WTC11 (cell line): ENCODE data around the gene TLCD3B. TPM values are rescaled to one million over a fixed set of nuclear protein-coding genes. Genes with fewer than 3 reads are reported as not detected.
A peak's percentile ranks its signal among the peaks of the same experiment; 100 is the strongest.

Experiments
- AFF4 ChIP-seq: sonication (generic); formaldehyde crosslinking; IDR thresholded peaks from 2 replicates; pipeline ENCODE4 v1.8.1; 2023; ENCODE audit warnings: mild to moderate bottlenecking, missing genetic modification reagents, borderline replicate concordance
- CREM ChIP-seq: sonication (generic); formaldehyde crosslinking; IDR thresholded peaks from 2 replicates; pipeline ENCODE4 v1.8.1; 2022; ENCODE audit warnings: mild to moderate bottlenecking, missing genetic modification reagents, moderate library complexity
- ELF4 ChIP-seq: sonication (generic); formaldehyde crosslinking; IDR thresholded peaks from 2 replicates; pipeline ENCODE4 v1.8.1; 2022; ENCODE audit warnings: low read depth, mild to moderate bottlenecking, moderate library complexity, missing genetic modification reagents
- GRHL2 ChIP-seq: fragments of 250-450 bp; sonication (Bioruptor Pico); IDR thresholded peaks from 2 replicates; pipeline ENCODE4 v1.8.0; 2022; ENCODE audit warnings: mild to moderate bottlenecking, moderate library complexity; ENCODE audit not compliant: insufficient replicate concordance, severe bottlenecking
- IRF2 ChIP-seq: sonication (generic); formaldehyde crosslinking; IDR thresholded peaks from 2 replicates; pipeline ENCODE4 v1.8.0; 2022; ENCODE audit warnings: low read depth, missing genetic modification reagents, borderline replicate concordance
- KAT7 ChIP-seq: sonication (generic); formaldehyde crosslinking; IDR thresholded peaks from 2 replicates; pipeline ENCODE4 v1.8.1; 2023; ENCODE audit warnings: missing genetic modification reagents, mild to moderate bottlenecking, borderline replicate concordance
- MXD4 ChIP-seq: fragments of 250-450 bp; sonication (Bioruptor Pico); IDR thresholded peaks from 2 replicates; pipeline ENCODE4 v1.8.0; 2021; ENCODE audit warnings: mild to moderate bottlenecking, moderate library complexity, borderline replicate concordance
- NFE2L1 ChIP-seq: sonication (generic); formaldehyde crosslinking; IDR thresholded peaks from 2 replicates; pipeline ENCODE4 v1.8.1; 2023; ENCODE audit warnings: missing genetic modification reagents
- SMAD4 ChIP-seq: sonication (generic); formaldehyde crosslinking; IDR thresholded peaks from 2 replicates; pipeline ENCODE4 v1.8.0; 2022; ENCODE audit warnings: mild to moderate bottlenecking, missing genetic modification reagents
- TCF7 ChIP-seq: sonication (generic); formaldehyde crosslinking; IDR thresholded peaks from 2 replicates; pipeline ENCODE4 v1.8.0; 2022; ENCODE audit warnings: mild to moderate bottlenecking, low read depth, missing genetic modification reagents, moderate library complexity
- ZBTB21 ChIP-seq: sonication (generic); formaldehyde crosslinking; IDR thresholded peaks from 2 replicates; pipeline ENCODE4 v1.8.1; 2023; ENCODE audit warnings: mild to moderate bottlenecking, missing genetic modification reagents, borderline replicate concordance
- ZNF263 ChIP-seq: sonication (generic); formaldehyde crosslinking; IDR thresholded peaks from 2 replicates; pipeline ENCODE4 v1.8.1; 2022; ENCODE audit warnings: low read depth, mild to moderate bottlenecking, moderate library complexity, missing genetic modification reagents
- ZNF512 ChIP-seq: sonication (generic); formaldehyde crosslinking; IDR thresholded peaks from 2 replicates; pipeline ENCODE4 v1.8.1; 2022; ENCODE audit warnings: missing genetic modification reagents, borderline replicate concordance
- total RNA-seq: library from RNA; stranded (reverse); gene quantifications from 3 replicates; pipeline ENCODE4 v1.2.3, GENCODE V29; 2021
- TF ChIP-seq, protein P1 (sequence below): sonication (generic); formaldehyde crosslinking; IDR thresholded peaks from 2 replicates; pipeline ENCODE4 v1.8.1; 2022; ENCODE audit warnings: low read depth, missing genetic modification reagents, borderline replicate concordance
- TF ChIP-seq, protein P2 (sequence below): sonication (generic); formaldehyde crosslinking; IDR thresholded peaks from 2 replicates; pipeline ENCODE4 v1.8.0; 2022; ENCODE audit warnings: mild to moderate bottlenecking, missing genetic modification reagents
- TF ChIP-seq, protein P3 (sequence below): fragments of 200-600 bp; IDR thresholded peaks from 2 replicates; pipeline ENCODE4 v1.8.0; 2022; ENCODE audit warnings: antibody characterized with exemption
- TF ChIP-seq, protein P4 (sequence below): fragments of 250-450 bp; sonication (Bioruptor Pico); IDR thresholded peaks from 2 replicates; pipeline ENCODE4 v1.9.0; 2021; ENCODE audit warnings: mild to moderate bottlenecking

TLCD3B gene
- total RNA-seq, 1 experiment from 2014 or later = 28.1 TPM

DNA sequence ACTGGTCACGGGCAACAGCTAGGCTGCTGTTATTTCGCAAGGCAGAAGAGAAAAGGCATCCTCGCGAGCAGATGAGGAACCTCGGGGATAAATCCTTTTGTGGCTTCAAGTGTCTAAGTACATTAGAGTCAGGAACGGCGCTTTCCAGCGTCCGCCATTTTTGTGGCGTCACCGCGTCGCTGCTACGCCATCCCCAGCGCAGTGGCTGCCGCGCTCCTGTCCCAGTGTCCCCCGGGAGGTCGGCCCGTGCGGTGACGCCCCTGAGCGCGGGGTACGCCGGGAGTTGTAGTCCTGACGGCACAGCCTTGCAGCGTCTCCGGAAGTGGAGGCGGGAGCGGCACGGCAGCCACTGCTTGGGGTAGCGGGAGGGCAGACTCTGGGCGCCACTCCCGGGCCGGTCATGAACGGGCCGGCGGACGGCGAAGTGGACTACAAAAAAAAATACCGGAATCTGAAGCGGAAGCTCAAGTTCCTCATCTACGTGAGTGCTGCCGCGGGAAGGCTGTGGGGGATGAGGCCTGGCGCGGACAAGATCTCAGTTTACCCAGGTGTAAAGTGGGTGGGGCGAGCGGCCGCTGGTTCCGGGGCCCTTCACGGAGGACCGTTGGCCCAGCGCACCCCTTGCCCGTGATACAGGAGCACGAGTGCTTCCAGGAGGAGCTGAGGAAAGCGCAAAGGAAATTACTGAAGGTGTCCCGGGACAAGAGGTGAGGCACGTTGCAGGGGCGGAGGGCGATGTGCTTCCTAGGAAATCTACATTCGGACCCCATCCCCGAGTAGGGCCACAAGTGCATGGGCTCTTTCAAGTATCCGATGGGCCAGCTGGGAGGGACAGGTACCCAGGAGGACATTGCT is 34.9 kb downstream of the TLCD3B start, which contains the start of gene INO80E (continued):
- TF ChIP-seq AFF4 (no peak), KAT7 (no peak), ELF4 (CRISPR knock-in tag) (no peak), MXD4 (CRISPR knock-in tag) (no peak), ZNF263 (no peak), IRF2 (CRISPR knock-in tag) (no peak), ZNF512 (CRISPR knock-in tag) (no peak), GRHL2 (no peak), NFE2L1 (CRISPR knock-in tag) (no peak), SMAD4 (CRISPR knock-in tag) (no peak), ZBTB21 (peak; percentile 92), CREM (CRISPR knock-in tag) (peak; percentile 95), TCF7 (CRISPR knock-in tag) (no peak)
- TF ChIP-seq, protein P1, sequence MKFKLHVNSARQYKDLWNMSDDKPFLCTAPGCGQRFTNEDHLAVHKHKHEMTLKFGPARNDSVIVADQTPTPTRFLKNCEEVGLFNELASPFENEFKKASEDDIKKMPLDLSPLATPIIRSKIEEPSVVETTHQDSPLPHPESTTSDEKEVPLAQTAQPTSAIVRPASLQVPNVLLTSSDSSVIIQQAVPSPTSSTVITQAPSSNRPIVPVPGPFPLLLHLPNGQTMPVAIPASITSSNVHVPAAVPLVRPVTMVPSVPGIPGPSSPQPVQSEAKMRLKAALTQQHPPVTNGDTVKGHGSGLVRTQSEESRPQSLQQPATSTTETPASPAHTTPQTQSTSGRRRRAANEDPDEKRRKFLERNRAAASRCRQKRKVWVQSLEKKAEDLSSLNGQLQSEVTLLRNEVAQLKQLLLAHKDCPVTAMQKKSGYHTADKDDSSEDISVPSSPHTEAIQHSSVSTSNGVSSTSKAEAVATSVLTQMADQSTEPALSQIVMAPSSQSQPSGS (CRISPR knock-in tag) = no peak
- TF ChIP-seq, protein P2, sequence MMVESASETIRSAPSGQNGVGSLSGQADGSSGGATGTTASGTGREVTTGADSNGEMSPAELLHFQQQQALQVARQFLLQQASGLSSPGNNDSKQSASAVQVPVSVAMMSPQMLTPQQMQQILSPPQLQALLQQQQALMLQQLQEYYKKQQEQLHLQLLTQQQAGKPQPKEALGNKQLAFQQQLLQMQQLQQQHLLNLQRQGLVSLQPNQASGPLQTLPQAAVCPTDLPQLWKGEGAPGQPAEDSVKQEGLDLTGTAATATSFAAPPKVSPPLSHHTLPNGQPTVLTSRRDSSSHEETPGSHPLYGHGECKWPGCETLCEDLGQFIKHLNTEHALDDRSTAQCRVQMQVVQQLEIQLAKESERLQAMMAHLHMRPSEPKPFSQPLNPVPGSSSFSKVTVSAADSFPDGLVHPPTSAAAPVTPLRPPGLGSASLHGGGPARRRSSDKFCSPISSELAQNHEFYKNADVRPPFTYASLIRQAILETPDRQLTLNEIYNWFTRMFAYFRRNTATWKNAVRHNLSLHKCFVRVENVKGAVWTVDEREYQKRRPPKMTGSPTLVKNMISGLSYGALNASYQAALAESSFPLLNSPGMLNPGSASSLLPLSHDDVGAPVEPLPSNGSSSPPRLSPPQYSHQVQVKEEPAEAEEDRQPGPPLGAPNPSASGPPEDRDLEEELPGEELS = no peak
- TF ChIP-seq, protein P3, sequence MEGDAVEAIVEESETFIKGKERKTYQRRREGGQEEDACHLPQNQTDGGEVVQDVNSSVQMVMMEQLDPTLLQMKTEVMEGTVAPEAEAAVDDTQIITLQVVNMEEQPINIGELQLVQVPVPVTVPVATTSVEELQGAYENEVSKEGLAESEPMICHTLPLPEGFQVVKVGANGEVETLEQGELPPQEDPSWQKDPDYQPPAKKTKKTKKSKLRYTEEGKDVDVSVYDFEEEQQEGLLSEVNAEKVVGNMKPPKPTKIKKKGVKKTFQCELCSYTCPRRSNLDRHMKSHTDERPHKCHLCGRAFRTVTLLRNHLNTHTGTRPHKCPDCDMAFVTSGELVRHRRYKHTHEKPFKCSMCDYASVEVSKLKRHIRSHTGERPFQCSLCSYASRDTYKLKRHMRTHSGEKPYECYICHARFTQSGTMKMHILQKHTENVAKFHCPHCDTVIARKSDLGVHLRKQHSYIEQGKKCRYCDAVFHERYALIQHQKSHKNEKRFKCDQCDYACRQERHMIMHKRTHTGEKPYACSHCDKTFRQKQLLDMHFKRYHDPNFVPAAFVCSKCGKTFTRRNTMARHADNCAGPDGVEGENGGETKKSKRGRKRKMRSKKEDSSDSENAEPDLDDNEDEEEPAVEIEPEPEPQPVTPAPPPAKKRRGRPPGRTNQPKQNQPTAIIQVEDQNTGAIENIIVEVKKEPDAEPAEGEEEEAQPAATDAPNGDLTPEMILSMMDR = no peak
- TF ChIP-seq, protein P4, sequence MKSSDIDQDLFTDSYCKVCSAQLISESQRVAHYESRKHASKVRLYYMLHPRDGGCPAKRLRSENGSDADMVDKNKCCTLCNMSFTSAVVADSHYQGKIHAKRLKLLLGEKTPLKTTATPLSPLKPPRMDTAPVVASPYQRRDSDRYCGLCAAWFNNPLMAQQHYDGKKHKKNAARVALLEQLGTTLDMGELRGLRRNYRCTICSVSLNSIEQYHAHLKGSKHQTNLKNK = no peak
- TF ChIP-seq, all 79 proteins: peak for 13
